GM12878 (cell line): ENCODE measurements around the gene NECTIN1.

Source experiments
- BRCA1 ChIP-seq: IDR thresholded peaks from 2 replicates; pipeline ENCODE4 v1.6.1; 2011; ENCODE audit warnings: low read depth, low read length, improper control_type of control experiment
- CBX5 ChIP-seq: sonication (generic); IDR thresholded peaks from 2 replicates; pipeline ENCODE4 v1.6.1; 2016; ENCODE audit warnings: low read depth, moderate library complexity, mild to moderate bottlenecking, inconsistent platforms
- CREB1 ChIP-seq: IDR thresholded peaks from 2 replicates; pipeline ENCODE4 v1.6.1; 2012; ENCODE audit warnings: low read depth, mild to moderate bottlenecking, inconsistent platforms
- NRF1 ChIP-seq: conservative IDR thresholded peaks from 2 replicates; pipeline ENCODE4 v1.6.1; 2011; ENCODE audit warnings: mild to moderate bottlenecking, low read depth, low read length, improper control_type of control experiment
- SIN3A ChIP-seq: IDR thresholded peaks from 2 replicates; pipeline ENCODE4 v1.6.1; 2012; ENCODE audit warnings: low read depth, low read length, improper control_type of control experiment
- SMC3 ChIP-seq: IDR thresholded peaks from 2 replicates; pipeline ENCODE4 v1.6.1; 2011; ENCODE audit warnings: low read length, improper control_type of control experiment, borderline replicate concordance
- TF ChIP-seq, protein P1 (sequence below), 3 experiments: IDR thresholded peaks in 2 of 3; conservative IDR thresholded peaks in 1 of 3; 2 replicates each; pipeline ENCODE4 v1.5.1; 2011; ENCODE audit warnings: low read depth in 3 of 3, low read length in 3 of 3, mild to moderate bottlenecking in 3 of 3, control low read depth in 2 of 3, moderate library complexity in 2 of 3, inconsistent platforms in 1 of 3, mixed read lengths in 1 of 3; ENCODE audit not compliant: control insufficient read depth in 2 of 3, insufficient read depth in 1 of 3; ENCODE audit errors: extremely low read depth in 1 of 3

DNA sequence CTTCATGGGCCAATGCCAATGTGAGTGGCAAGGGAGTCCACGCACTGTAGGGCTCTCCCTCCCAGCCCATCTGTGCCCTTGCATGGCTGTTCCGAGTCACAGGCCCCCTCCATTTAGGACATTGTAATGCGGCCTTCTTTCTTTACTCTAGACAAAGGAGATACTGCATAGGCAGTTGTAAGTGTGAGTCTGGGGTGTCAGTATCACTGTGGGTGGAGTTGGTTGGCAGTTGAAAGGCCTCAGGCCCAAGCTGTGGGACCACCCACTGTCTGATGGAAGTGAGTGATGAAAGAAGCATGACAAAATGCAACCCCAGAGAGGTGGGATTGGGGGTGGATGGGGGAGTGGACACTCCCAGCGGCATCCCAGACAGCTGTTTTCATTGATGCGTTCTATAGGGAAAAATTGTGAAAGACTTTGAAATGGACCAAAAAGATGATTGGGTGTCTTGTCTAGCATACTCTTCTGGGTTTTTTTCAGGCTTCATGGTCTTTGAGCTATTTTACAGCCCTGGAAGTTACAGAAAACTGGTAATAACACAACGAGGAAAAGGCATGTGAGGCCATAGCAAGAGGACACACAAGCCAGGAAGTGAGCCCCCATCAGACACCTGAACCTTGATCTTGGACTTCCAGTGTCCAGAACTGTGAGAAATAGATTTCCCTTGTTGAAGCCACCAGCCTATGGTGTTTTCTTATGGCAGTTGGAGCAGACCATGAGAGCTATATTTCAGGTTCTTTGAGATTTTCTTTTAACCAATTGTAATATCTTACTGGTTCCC lies 114.6 kb downstream of the NECTIN1 start:
- no peak for TF ChIP-seq SIN3A
- TF ChIP-seq BRCA1, result no peak
- TF ChIP-seq, protein P1, sequence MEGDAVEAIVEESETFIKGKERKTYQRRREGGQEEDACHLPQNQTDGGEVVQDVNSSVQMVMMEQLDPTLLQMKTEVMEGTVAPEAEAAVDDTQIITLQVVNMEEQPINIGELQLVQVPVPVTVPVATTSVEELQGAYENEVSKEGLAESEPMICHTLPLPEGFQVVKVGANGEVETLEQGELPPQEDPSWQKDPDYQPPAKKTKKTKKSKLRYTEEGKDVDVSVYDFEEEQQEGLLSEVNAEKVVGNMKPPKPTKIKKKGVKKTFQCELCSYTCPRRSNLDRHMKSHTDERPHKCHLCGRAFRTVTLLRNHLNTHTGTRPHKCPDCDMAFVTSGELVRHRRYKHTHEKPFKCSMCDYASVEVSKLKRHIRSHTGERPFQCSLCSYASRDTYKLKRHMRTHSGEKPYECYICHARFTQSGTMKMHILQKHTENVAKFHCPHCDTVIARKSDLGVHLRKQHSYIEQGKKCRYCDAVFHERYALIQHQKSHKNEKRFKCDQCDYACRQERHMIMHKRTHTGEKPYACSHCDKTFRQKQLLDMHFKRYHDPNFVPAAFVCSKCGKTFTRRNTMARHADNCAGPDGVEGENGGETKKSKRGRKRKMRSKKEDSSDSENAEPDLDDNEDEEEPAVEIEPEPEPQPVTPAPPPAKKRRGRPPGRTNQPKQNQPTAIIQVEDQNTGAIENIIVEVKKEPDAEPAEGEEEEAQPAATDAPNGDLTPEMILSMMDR (IDR thresholded peaks at IDR 0.05 in 2 of 3, conservative IDR thresholded peaks at IDR 0.05 in 1 of 3; ENCODE audit: control insufficient read depth in 2 of 3, extremely low read depth in 1 of 3, insufficient read depth in 1 of 3, low read depth in 3 of 3, low read length in 3 of 3), result no peak
- TF ChIP-seq SMC3, result no peak
- no peak for TF ChIP-seq CBX5
- no peak for TF ChIP-seq NRF1
- TF ChIP-seq CREB1, result no peak
